ENCODE results near the gene ROR2. TPM values are rescaled to one million over a fixed set of nuclear protein-coding genes. Genes with fewer than 3 reads are reported as not detected.

Gene ROR2
- total RNA-seq, 4 donors from 2014 or later: 1.8 to 4.2 (median 2.7) TPM

DNA sequence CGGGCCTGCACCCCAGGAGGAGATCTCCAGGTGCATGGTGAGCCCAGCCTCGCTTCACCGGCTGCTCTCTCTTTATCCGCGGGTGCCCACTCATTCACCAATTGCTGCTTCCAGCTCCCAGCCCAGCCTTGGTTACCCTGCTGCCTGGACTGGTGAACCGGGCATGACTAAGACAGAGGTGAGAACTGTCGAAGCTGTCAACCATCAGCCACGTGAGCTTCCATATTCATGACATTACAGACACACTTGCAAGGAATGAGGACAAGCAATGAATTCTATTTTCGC is 220.5 kb downstream of the ROR2 start:
- WGBS, 2 donors: 77 to 91% methylated on average over 9 of the region's 9 CpGs
- no peak overlapping the region for H3K4me3 ChIP-seq
- H3K9me3 ChIP-seq: no peaks in the 10 kb centered on the region
- TF ChIP-seq, protein P1, sequence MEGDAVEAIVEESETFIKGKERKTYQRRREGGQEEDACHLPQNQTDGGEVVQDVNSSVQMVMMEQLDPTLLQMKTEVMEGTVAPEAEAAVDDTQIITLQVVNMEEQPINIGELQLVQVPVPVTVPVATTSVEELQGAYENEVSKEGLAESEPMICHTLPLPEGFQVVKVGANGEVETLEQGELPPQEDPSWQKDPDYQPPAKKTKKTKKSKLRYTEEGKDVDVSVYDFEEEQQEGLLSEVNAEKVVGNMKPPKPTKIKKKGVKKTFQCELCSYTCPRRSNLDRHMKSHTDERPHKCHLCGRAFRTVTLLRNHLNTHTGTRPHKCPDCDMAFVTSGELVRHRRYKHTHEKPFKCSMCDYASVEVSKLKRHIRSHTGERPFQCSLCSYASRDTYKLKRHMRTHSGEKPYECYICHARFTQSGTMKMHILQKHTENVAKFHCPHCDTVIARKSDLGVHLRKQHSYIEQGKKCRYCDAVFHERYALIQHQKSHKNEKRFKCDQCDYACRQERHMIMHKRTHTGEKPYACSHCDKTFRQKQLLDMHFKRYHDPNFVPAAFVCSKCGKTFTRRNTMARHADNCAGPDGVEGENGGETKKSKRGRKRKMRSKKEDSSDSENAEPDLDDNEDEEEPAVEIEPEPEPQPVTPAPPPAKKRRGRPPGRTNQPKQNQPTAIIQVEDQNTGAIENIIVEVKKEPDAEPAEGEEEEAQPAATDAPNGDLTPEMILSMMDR (IDR thresholded peaks at IDR 0.05): no peak
- no peak for TF ChIP-seq EP300 (IDR thresholded peaks at IDR 0.05)
- no peak for TF ChIP-seq POLR2A (IDR thresholded peaks at IDR 0.05)
- peaks cover 0 to 4% (median 0%) of the 10 kb centered on the region in 4 donors for H3K4me1 ChIP-seq
- H3K27me3 ChIP-seq: no peaks in the 10 kb centered on the region
- H3K36me3 ChIP-seq: no peaks in the 10 kb centered on the region
- no peak for DNase-seq (ENCODE audit: low spot score in 2 of 2)
- H3K27ac ChIP-seq: no peak overlapping the region

DNA sequence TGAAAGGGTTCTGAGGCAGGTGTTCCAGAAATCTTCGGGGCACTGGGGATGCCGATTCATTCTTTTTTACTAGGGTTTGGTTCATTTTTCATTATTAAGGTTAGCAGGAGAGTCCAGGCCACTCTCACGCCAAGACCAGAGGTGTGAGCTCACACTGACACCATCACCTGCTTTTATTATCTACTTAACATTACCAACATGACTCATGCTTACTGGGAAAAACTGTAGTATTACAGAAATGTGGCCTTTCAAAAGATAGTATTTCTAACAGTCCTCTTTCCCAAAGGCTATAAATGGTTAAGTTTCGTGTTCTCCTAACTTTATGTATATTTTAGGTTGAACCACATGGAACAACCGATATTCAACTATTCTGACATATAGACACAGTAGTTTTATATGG is 222.1 kb downstream of the ROR2 start:
- DNase-seq (ENCODE audit: low spot score in 2 of 2): no peak
- no peak overlapping the region for H3K4me3 ChIP-seq
- WGBS, 2 donors: 79 to 84% methylated on average over 5 of the region's 5 CpGs
- TF ChIP-seq EP300 (IDR thresholded peaks at IDR 0.05) (no peak), POLR2A (IDR thresholded peaks at IDR 0.05) (no peak)
- TF ChIP-seq, protein P1 (IDR thresholded peaks at IDR 0.05): no peak
- no peak overlapping the region for H3K27ac ChIP-seq
- no peaks in the 10 kb centered on the region for H3K4me1 ChIP-seq
- no peaks in the 10 kb centered on the region for H3K9me3 ChIP-seq
- H3K36me3 ChIP-seq: no peaks in the 10 kb centered on the region
- H3K27me3 ChIP-seq: no peaks in the 10 kb centered on the region

DNA sequence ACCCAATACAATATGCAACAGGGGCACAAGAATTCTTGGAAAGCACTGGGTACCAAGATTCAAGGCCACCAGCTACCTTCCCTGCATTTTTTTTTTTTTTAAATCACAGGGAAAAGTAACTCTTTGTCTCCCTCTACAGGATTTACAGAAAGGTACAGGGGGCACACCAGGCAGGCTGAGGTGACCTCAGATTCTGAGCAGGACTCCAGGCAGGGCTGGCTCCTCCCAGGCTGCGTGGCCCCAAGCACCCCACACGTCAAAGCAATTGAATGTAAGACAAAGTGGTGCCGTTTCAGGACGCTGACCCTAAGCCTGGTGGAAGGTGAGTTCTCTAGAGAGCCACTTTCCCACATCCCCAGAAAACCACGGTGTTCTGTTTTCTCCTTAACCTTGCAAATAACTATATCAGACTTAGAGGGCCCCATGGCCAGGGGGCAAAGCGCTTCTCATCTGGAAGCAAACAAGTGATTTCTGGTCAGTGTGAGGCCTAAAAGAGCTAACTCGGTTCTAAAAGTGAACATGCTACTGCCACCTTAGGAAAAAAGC is 222.6 kb downstream of the ROR2 start:
- Histone ChIP-seq H3K4me3 (no peak overlapping the region), H3K27me3 (no peaks in the 10 kb centered on the region), H3K9me3 (no peaks in the 10 kb centered on the region), H3K36me3 (no peaks in the 10 kb centered on the region), H3K4me1 (no peaks in the 10 kb centered on the region), H3K27ac (no peak overlapping the region)
- no peak for DNase-seq (ENCODE audit: low spot score in 2 of 2)
- WGBS, 2 donors: 29 to 39% methylated on average over 7 of the region's 7 CpGs
- TF ChIP-seq, protein P1 (IDR thresholded peaks at IDR 0.05): peak; percentile 25 to 69 (median 54)
- TF ChIP-seq POLR2A (IDR thresholded peaks at IDR 0.05) (no peak), EP300 (IDR thresholded peaks at IDR 0.05) (no peak)

- no peak overlapping the region for H3K4me3 ChIP-seq
- TF ChIP-seq EP300 (IDR thresholded peaks at IDR 0.05): no peak
- TF ChIP-seq, protein P1 (IDR thresholded peaks at IDR 0.05): no peak
- DNase-seq (ENCODE audit: low spot score in 2 of 2): no peak
- no peaks in the 10 kb centered on the region for H3K27me3 ChIP-seq
- H3K36me3 ChIP-seq: no peaks in the 10 kb centered on the region
- H3K9me3 ChIP-seq: no peaks in the 10 kb centered on the region
- WGBS, 2 donors: 91 to 93% methylated on average over 19 of the region's 19 CpGs
- H3K4me1 ChIP-seq: no peaks in the 10 kb centered on the region
- no peak overlapping the region for H3K27ac ChIP-seq
Observed at GRCh38 chr9:91726406-91727100, 223.5 kb downstream of the ROR2 start.

DNA sequence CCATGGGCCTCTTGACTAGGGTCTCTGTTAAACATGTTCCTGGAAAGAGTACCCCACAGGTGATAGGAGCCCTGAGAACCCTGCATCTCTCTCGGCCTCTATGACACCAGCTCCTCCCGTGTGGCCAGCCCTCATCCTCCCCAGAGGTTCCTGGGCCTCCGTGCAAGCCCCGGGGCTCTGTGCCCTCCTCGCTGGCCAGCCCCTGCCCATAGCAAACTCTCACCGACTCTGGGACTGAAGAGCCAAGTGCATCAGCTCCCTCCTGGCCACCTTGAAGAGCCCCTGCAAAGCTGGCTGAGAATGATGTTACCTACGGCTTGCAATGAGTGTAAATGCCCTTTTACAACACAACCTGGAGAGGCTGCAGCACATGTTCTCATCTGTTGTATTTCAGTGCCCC is 224.4 kb downstream of the ROR2 start:
- H3K27ac ChIP-seq: no peak overlapping the region
- no peaks in the 10 kb centered on the region for H3K27me3 ChIP-seq
- H3K36me3 ChIP-seq: no peaks in the 10 kb centered on the region
- 90 to 91% methylated on average over 7 of the region's 7 CpGs for WGBS, 2 donors
- H3K4me3 ChIP-seq: no peak overlapping the region
- DNase-seq (ENCODE audit: low spot score in 2 of 2): no peak
- H3K4me1 ChIP-seq: no peaks in the 10 kb centered on the region
- TF ChIP-seq EP300 (IDR thresholded peaks at IDR 0.05) (no peak), POLR2A (IDR thresholded peaks at IDR 0.05) (no peak)
- TF ChIP-seq, protein P1 (IDR thresholded peaks at IDR 0.05): no peak
- no peaks in the 10 kb centered on the region for H3K9me3 ChIP-seq
